HG02938 (cell line): ENCODE data around the gene LIN54.
"Not testable (repeated sequence)": the region's sequence is repeated elsewhere in the genome, so short reads cannot be mapped to it uniquely, and the experiment has no call there.

Source experiments
- ATAC-seq: cut with Tn5 transposase; IDR thresholded peaks from one replicate; pipeline ENCODE4 v1.9.1; 2021; ENCODE audit warnings: mild to moderate bottlenecking, moderate library complexity; ENCODE audit not compliant: unreplicated experiment

Gene LIN54

GRCh38 chr4:83012687-83013419 lies 2.2 kb upstream of the LIN54 start:
- peak; percentile 75 for ATAC-seq

GRCh38 chr4:83012200-83012686 lies 1.6 kb upstream of the LIN54 start:
- ATAC-seq: peak; percentile 6

- ATAC-seq: no peak
Observed at GRCh38 chr4:83011689-83012199, 1.1 kb upstream of the LIN54 start.

GRCh38 chr4:83010111-83010521 lies 507 bp downstream of the LIN54 start:
- ATAC-seq: no peak

GRCh38 chr4:83009529-83009928 lies 1.1 kb downstream of the LIN54 start:
- ATAC-seq: no peak

GRCh38 chr4:83003044-83003791 lies 7.4 kb downstream of the LIN54 start:
- ATAC-seq: not testable (repeated sequence)

- ATAC-seq: no peak
Observed at GRCh38 chr4:83002329-83002728, 8.3 kb downstream of the LIN54 start.

GRCh38 chr4:82998898-82999297 lies 11.7 kb downstream of the LIN54 start:
- no peak for ATAC-seq

- ATAC-seq: no peak
Observed at GRCh38 chr4:82994834-82995233, 15.8 kb downstream of the LIN54 start.

- peak; percentile 95 for ATAC-seq
Observed at GRCh38 chr4:82989575-82990429, 20.8 kb downstream of the LIN54 start.

GRCh38 chr4:82988323-82988832 lies 22.2 kb downstream of the LIN54 start:
- no peak for ATAC-seq

GRCh38 chr4:82987519-82987918 lies 23.1 kb downstream of the LIN54 start:
- ATAC-seq: not testable (repeated sequence)

GRCh38 chr4:82984459-82984858 lies 26.2 kb downstream of the LIN54 start:
- ATAC-seq: no peak

- ATAC-seq: no peak
Observed at GRCh38 chr4:82983444-82983843, 27.2 kb downstream of the LIN54 start.

- ATAC-seq: no peak
Observed at GRCh38 chr4:82981138-82981537, 29.5 kb downstream of the LIN54 start.

GRCh38 chr4:82975792-82976191 lies 34.8 kb downstream of the LIN54 start:
- ATAC-seq: no peak

GRCh38 chr4:82969414-82969813 lies 41.2 kb downstream of the LIN54 start:
- no peak for ATAC-seq

GRCh38 chr4:82968972-82969371 lies 41.7 kb downstream of the LIN54 start:
- no peak for ATAC-seq

GRCh38 chr4:82965763-82966162 lies 44.9 kb downstream of the LIN54 start:
- no peak for ATAC-seq

GRCh38 chr4:82957045-82957444 lies 53.6 kb downstream of the LIN54 start:
- no peak for ATAC-seq

- ATAC-seq: no peak
Observed at GRCh38 chr4:82954212-82954611, 56.4 kb downstream of the LIN54 start.
